Type B pancreatic cell (in vitro differentiated cells): ENCODE results near the gene SUSD2. TPM values are rescaled to one million over a fixed set of nuclear protein-coding genes. Genes with fewer than 3 reads are reported as not detected.

Source experiments
- DNase-seq: peaks from one replicate; pipeline ENCODE4 v3.0.0; 2021; ENCODE audit warnings: mixed read lengths; ENCODE audit not compliant: unreplicated experiment; ENCODE audit errors: extremely low spot score
- H3K27ac Mint-ChIP-seq: 2 replicates; pipeline ENCODE4 v1.8.0; 2021; ENCODE audit warnings: mild to moderate bottlenecking, mixed read lengths
- H3K27me3 Mint-ChIP-seq: 2 replicates; pipeline ENCODE4 v1.8.0; 2021; ENCODE audit warnings: mixed read lengths
- H3K36me3 Mint-ChIP-seq: 2 replicates; pipeline ENCODE4 v1.8.0; 2021; ENCODE audit warnings: mixed read lengths
- H3K4me1 Mint-ChIP-seq: one replicate; pipeline ENCODE4 v1.8.0; 2021; ENCODE audit warnings: mixed read lengths; ENCODE audit not compliant: unreplicated experiment
- H3K4me3 Mint-ChIP-seq: 2 replicates; pipeline ENCODE4 v1.8.0; 2021; ENCODE audit warnings: mild to moderate bottlenecking, mixed read lengths
- H3K9me3 Mint-ChIP-seq: 2 replicates; pipeline ENCODE4 v1.8.0; 2021; ENCODE audit warnings: mixed read lengths
- total RNA-seq: library from RNA; stranded (reverse); gene quantifications from 2 replicates; pipeline ENCODE4 v1.2.1, GENCODE V29; 2021; ENCODE audit warnings: low replicate concordance
- TF ChIP-seq, protein P1 (sequence below): fragments of 200-600 bp; sonication (generic); conservative IDR thresholded peaks from 2 replicates; pipeline ENCODE4 v1.5.0; 2021; ENCODE audit warnings: antibody characterized with exemption, mild to moderate bottlenecking

The SUSD2 gene
- total RNA-seq, 1 donor from 2014 or later: 3.7 TPM

- H3K9me3 Mint-ChIP-seq: no peaks in the 10 kb centered on the region
- no peaks in the 10 kb centered on the region for H3K36me3 Mint-ChIP-seq
- no peak overlapping the region for H3K4me3 Mint-ChIP-seq
- no peak overlapping the region for H3K27ac Mint-ChIP-seq
- no peaks in the 10 kb centered on the region for H3K27me3 Mint-ChIP-seq
- DNase-seq: no peak
- TF ChIP-seq, protein P1, sequence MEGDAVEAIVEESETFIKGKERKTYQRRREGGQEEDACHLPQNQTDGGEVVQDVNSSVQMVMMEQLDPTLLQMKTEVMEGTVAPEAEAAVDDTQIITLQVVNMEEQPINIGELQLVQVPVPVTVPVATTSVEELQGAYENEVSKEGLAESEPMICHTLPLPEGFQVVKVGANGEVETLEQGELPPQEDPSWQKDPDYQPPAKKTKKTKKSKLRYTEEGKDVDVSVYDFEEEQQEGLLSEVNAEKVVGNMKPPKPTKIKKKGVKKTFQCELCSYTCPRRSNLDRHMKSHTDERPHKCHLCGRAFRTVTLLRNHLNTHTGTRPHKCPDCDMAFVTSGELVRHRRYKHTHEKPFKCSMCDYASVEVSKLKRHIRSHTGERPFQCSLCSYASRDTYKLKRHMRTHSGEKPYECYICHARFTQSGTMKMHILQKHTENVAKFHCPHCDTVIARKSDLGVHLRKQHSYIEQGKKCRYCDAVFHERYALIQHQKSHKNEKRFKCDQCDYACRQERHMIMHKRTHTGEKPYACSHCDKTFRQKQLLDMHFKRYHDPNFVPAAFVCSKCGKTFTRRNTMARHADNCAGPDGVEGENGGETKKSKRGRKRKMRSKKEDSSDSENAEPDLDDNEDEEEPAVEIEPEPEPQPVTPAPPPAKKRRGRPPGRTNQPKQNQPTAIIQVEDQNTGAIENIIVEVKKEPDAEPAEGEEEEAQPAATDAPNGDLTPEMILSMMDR: no peak
- H3K4me1 Mint-ChIP-seq: no peaks in the 10 kb centered on the region
Measured at GRCh38 chr22:24177456-24177855, 3.8 kb upstream of the SUSD2 start.

DNA sequence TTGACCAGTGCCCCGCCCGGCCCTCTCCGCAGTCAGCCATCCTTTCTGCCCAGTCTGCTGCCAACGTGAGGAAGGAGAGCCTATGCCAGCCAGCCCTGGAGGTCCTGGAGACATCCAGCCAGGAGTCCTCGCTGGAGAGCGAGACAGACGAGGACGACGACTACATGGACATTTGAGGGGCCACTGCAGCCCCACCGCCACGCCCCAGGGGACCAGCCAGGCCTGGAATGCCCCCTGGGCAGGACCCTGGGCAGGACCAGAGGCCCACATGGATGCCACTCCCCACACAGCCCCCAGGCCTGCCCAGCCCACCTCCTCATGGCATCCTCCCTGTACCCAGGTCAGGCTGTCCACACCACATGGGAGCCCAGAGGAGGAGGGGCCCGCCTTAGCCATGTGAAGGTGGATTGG lies 3.3 kb upstream of the SUSD2 start:
- TF ChIP-seq, protein P1: no peak

GRCh38 chr22:24178502-24179440 lies 2.5 kb upstream of the SUSD2 start:
- no peak for DNase-seq
- Mint-ChIP-seq H3K4me1 (no peaks in the 10 kb centered on the region), H3K36me3 (no peaks in the 10 kb centered on the region), H3K4me3 (no peak overlapping the region), H3K27me3 (no peaks in the 10 kb centered on the region), H3K9me3 (no peaks in the 10 kb centered on the region), H3K27ac (no peak overlapping the region)
- TF ChIP-seq, protein P1: peak; percentile 62

More for the DNA sequence above, 3.3 kb upstream of the SUSD2 start:
- Mint-ChIP-seq H3K27me3 (no peaks in the 10 kb centered on the region), H3K9me3 (no peaks in the 10 kb centered on the region), H3K4me1 (no peaks in the 10 kb centered on the region), H3K36me3 (no peaks in the 10 kb centered on the region), H3K27ac (no peak overlapping the region), H3K4me3 (no peak overlapping the region)
- DNase-seq: no peak

DNA sequence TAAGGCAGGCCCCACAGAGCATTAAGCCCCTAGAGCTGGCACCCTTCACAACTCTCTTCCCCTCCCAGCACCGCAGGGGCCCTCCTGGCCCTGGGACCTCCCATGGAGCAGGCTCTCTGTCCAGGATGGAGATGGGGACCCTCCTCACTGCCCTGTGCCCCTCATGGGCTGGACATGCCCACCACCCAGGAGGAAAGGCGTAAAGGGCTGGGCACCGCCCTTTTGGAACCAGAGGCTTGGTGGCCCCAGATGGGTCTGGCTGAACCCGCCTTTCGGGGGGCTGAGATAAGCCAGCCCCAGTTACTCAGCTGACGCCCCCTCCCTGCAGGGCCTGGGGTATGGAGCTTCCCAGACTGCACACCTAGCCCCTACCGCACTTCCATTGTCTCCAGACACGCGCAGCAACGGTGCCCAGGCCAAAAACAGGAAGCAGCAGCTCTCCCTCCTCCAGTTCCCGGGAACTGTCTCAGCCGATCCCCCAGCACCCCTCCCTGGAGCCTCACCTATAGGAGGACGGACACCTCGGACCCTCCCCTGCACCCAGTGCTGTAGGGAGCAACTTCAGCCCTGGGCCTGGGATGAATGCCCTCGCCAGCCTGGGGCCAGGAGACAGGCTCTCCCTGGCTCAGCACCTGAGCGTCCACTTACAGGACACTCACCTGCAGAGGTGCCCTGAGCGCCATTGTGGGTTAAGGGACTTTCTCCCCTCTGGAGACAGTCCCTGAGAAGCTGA lies 1.6 kb upstream of the SUSD2 start:
- H3K27ac Mint-ChIP-seq: no peak overlapping the region
- no peak overlapping the region for H3K4me3 Mint-ChIP-seq
- H3K27me3 Mint-ChIP-seq: no peaks in the 10 kb centered on the region
- no peaks in the 10 kb centered on the region for H3K36me3 Mint-ChIP-seq
- DNase-seq: no peak
- no peaks in the 10 kb centered on the region for H3K9me3 Mint-ChIP-seq
- H3K4me1 Mint-ChIP-seq: no peaks in the 10 kb centered on the region
- TF ChIP-seq, protein P1: no peak

- no peaks in the 10 kb centered on the region for H3K4me1 Mint-ChIP-seq
- DNase-seq: no peak
- H3K27me3 Mint-ChIP-seq: no peaks in the 10 kb centered on the region
- TF ChIP-seq, protein P1: no peak
- no peaks in the 10 kb centered on the region for H3K9me3 Mint-ChIP-seq
- H3K36me3 Mint-ChIP-seq: no peaks in the 10 kb centered on the region
- H3K27ac Mint-ChIP-seq: peak overlapping the region; percentile 46
- H3K4me3 Mint-ChIP-seq: no peak overlapping the region
Measured at GRCh38 chr22:24180316-24181087, 785 bp upstream of the SUSD2 start.
